PC-3 (cell line): ENCODE data around the gene SUSD4.
A peak's percentile ranks its signal among the peaks of the same experiment; 100 is the strongest.

Source experiments
- EZH2 ChIP-seq: fragments of 300-600 bp; sonication (generic); IDR thresholded peaks from one replicate; pipeline ENCODE4 v1.6.1; 2017; ENCODE audit warnings: antibody characterized with exemption, mild to moderate bottlenecking, low read length; ENCODE audit not compliant: unreplicated experiment
- EZH2phosphoT487 ChIP-seq: fragments of 300-600 bp; sonication (generic); IDR thresholded peaks from 2 replicates; pipeline ENCODE4 v1.6.1; 2018; ENCODE audit warnings: mild to moderate bottlenecking, antibody characterized with exemption, low read length, borderline replicate concordance
- TF ChIP-seq, protein P1 (sequence below): fragments of 300-600 bp; sonication (generic); conservative IDR thresholded peaks from 2 replicates; pipeline ENCODE4 v1.5.1; 2017; ENCODE audit warnings: antibody characterized with exemption, low read depth, mild to moderate bottlenecking, low read length

DNA sequence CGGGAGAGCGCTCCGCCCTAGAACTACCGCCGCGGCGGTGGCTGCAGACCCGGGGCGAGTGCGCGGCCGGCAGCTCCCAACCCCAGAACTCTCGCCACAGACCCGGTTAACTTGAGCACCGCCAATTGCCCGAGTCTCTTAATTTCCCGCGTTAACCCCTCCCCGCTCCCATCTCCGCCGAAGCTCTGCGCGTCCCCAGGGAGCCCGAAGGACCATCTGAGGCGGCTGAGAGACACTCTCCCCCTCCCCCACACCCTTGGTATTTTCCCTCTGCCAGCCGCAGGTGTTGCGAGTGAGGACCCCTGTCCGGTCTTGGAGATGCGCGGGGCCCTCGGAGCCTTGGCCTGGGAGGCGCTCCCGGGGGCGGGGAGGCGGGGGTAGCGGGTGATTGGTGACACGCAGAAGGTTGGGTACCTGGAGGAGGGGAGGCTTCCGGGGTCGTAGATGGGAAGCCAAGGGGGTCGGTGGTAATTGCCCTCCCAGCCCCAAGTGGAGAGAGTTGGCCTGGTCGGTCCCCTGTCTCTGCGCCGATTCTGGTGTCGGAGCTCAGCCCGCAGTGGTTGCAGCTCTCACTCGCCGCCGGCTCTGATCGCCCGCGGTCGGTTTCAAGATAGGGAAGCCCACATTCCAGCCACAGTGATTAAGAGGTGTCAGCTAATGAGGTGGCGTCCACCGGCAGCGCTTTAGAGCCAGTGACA lies 858 bp upstream of the SUSD4 start:
- TF ChIP-seq, protein P1, sequence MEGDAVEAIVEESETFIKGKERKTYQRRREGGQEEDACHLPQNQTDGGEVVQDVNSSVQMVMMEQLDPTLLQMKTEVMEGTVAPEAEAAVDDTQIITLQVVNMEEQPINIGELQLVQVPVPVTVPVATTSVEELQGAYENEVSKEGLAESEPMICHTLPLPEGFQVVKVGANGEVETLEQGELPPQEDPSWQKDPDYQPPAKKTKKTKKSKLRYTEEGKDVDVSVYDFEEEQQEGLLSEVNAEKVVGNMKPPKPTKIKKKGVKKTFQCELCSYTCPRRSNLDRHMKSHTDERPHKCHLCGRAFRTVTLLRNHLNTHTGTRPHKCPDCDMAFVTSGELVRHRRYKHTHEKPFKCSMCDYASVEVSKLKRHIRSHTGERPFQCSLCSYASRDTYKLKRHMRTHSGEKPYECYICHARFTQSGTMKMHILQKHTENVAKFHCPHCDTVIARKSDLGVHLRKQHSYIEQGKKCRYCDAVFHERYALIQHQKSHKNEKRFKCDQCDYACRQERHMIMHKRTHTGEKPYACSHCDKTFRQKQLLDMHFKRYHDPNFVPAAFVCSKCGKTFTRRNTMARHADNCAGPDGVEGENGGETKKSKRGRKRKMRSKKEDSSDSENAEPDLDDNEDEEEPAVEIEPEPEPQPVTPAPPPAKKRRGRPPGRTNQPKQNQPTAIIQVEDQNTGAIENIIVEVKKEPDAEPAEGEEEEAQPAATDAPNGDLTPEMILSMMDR = no peak
- TF ChIP-seq EZH2phosphoT487 (no peak; the same call in 1 of the 2 replicates), EZH2 (peak; percentile 80)
